ENCODE data around the gene STOML2. TPM values are rescaled to one million over a fixed set of nuclear protein-coding genes. Genes with fewer than 3 reads are reported as not detected.

Gene STOML2
- total RNA-seq, 1 donor, result 153 TPM

DNA sequence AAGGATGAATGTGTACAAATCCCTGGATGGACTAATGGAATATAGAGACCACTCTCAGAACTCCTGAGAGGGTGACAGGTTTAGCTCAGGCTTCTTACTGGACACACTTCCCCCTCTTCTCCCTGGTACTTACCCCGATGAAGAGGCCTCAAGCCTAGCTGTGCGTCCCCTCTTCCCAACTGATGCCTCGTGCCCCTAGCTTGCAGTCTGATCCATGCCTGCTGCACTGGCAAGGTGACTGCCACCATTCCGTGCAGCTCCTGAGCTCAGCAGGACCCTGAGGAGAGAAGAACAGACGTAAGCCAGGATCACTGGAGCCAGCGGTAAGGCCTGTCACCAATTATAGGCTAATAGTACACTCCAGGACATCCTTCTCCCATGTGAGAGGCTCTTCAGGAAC, 5.5 kb upstream of the STOML2 start:
- DNase-seq (ENCODE audit: low read depth in 2 of 3, low spot score in 2 of 3), result no peak

DNA sequence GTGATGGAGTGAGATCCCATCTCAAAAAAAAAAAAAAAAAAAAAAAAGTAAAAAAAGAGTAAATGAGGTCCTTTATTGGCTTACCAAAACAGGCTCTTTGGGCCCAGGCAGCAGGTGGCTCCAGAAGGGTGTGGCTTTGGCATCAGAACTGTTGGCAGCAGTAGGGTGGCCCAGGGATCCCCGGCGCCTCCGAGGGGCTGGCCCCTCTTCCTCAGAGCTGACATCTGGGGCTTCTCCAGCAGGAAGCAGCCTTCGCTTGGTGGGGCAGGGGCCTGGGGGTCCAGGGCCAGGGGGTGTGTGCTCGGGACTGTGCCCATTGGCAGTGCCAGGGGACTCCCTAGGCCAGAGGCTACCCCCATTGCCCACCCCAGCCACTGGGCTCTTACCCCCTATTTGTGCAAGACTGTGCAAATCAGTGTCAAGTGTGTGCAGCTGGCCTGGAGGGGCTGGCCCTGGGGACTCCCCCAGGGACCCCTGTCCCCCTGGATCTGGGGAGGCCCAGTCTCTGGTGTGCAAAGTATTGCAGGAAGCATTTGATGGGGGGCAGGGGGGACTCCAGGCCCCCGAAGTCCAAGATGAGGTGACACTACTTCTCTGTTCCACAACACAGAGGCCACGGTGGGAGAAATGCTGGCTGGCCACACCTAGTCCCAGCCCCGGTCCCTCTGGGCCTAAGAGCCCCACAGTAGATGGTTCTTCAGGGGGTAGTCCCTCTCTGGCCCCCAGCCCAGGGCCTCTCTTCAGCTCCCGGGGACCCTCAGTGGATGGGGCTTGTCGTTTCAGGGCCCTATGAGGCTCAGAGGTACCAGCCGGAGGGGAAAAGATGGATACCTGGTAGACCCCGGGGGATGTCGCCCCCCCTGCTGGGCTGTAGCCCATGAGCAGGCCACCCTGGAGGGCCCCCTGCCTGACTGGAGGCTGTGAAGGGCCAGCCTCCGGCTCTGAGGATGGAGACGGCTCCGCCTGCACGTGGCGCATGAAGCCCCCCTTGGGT, 4.7 kb upstream of the STOML2 start:
- DNase-seq (ENCODE audit: low read depth in 2 of 3, low spot score in 2 of 3), result no peak

DNA sequence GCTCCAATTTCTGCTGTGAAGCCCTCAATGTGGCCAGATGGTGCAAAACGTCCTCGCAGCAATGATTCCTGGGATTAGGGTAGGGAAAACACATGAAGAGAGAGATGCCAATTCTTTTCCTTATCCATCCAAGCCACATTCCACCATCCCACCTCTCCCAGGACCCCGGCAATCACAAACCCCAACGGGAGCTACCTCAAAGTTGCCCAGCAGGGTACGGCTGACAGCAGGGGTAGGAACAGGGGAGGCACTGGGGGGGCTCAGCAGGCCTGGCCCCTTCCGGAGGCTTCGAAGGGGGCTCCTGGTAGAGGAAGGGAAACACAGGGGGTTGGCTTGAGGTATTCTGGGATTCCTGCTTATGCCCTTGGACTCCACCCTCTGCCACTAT, 3.4 kb upstream of the STOML2 start:
- no peak for DNase-seq (ENCODE audit: low read depth in 2 of 3, low spot score in 2 of 3)

DNA sequence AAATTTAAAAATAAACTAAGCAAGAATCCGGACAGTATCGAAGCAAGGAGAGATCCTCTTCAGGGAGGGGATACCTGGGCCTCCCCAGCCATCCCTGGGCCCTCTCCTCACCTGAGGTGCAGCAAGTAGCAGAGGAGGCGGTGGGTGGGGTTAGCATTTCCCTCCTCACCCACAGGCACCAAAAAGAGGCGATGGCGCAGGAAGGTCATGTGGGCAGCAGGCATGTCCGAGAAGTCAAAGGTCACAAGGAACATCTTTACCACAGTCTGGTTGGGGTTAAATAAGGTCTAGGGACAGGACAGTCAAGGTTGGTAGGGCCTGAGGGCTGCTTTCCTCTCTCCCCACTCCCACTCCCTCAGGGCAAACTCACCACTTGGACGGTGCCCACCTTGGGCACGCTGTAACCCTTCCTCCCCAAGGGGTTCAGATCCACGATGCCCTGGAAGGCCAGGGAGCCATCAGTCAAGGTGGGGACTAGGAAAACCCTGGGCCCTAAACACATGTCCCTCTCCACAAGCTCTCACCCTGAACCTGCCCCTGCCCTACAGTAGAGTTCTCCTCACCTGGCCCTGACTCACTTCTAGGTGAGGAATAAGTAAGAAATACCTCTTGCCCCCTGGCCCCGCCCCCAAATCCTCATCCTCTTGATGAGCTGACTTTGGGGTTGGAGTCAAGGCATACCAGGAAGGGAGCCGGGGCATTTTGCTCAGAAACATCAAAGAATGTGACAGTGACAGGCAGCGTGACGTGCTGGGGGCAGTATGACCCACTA, 2.8 kb upstream of the STOML2 start:
- DNase-seq (ENCODE audit: low read depth in 2 of 3, low spot score in 2 of 3), result no peak

DNA sequence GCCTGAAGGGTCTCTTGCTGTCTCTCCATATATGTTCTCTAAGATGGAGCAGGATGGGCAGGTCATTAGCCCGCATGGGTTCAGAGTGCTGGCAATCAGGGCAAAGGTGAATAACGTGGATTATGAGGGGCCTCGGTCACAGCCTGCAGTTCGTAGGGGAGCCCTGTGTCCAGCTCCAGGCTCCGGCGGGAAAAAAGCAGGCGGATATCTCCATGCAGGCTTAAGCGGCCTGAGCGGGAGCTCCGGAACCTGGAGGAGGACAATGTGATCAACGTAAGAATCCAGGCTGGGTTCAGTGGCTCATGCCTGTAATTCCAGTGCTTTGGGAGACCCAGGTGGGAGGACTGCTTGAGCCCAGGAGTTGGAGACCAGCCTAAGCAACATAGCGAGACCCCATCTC, 2.2 kb upstream of the STOML2 start:
- no peak for DNase-seq (ENCODE audit: low read depth in 2 of 3, low spot score in 2 of 3)

DNA sequence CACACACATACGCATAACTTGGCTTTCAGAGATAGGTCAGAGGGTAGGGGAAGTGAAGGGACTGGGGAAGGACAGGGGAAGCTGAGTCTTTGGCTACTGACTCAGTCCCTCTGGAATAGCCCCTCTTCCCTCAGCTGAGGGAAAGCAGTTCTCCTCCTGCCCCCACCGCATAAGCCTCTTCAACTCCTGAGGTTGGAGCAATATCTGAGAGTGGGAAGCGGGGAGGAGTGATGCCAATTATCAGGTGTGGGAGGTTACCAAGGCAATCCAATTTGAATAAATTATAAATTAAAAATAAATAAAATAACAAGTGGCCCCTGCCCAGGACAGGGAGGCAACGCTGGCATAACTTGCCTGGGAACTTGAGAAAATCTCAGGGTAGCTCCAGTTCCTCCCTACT, 1.7 kb upstream of the STOML2 start:
- DNase-seq (ENCODE audit: low read depth in 2 of 3, low spot score in 2 of 3), result no peak

DNA sequence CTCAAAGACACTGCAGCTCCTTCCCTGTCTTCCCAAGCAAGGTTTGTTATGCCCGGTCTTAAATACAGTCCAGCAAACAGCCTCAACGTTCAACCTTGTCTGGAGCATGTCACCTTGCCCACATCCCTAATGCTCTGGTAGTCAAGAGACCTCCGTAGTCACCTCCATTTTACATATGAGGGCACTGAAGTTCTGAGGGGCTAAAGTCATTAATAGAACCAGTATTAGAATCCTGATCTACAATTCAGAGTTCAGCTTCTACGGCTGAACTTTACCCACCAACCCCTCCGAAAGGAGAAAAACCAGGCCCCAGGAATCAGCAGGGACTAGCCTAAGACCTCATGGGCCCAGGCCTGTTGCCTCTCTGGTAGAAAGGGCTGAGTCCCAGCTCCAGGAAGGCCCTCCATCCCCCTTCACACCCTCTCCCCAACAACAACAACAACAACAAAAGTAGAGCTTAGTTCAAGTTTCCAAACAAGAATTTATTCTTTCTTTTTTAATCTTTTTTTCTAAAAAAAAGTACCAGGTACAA, 795 bp upstream of the STOML2 start:
- no peak for DNase-seq (ENCODE audit: low read depth in 2 of 3, low spot score in 2 of 3)

DNA sequence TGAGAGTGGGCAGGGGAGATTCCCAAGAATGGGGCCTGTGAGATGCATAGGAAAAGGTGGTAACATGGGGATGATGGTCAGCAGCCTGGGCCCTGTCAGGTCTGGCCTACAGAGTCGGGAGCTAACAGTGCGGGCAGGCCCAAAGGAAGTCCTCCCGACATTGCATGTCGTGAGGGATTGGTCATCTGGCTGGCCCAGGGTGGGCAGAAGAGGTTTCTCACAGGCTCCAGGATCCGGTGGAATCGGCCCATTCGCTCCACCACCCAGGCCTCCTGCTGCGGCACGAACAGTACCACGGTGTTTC, 514 bp downstream of the STOML2 start:
- no peak for DNase-seq (ENCODE audit: low read depth in 2 of 3, low spot score in 2 of 3)

DNA sequence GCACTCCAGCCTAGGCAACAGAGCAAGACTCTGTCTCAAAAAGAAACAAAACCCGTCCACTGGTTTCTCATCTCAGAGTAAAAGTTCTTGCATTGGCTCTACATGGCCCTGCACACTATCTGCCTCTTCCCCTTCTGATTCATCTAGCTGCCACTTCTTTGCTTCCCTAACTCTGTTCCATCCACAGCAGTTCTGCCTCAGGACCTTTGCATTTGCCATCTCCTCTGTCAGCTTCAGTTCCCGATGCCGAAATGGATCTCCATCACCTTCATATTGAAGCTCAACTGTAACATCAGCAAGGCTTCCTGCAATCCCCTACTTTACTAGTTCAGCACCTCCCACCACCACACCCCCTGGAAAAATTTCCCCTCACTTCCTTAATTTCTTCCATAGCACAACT, 5.4 kb downstream of the STOML2 start:
- DNase-seq (ENCODE audit: low read depth in 2 of 3, low spot score in 2 of 3), result no peak

DNA sequence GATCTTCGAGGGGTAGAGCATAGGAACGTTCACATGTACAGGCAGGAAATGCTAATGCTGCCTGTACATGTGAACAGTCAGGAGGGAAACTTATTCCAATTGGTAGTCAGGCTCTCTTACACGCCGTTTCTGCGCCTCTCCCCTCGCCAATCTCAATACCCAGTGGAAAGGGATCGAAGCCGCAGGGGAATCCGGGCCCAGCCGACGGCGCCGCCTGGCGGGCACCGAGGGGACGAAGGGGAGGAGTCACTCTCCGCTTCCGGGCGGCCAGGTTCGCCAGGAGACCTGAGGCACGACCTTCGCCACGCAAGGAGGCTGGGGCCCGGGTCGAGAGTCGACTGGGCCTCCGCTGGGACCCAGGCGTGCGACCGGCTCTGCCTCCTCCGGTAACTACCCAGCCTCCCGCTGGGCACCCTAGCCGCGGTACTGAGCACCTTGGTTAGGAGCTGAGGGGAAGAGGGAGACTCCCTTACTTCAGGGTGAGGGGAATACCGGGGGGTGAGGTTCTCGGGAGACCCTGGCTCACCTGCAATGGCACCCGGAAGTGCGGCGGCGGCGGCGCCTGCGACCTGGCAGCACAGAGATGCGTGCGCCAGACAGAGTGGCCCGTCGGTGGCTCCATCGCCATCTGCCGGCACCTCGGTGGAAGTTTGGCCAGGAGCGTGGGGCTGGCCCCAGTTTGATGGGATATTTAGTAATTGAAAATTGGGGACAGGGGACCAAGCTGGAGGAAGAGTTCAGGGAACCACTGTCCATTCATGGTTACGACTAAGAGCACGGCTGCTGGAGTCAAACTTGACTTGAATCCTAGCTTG, 6.7 kb downstream of the STOML2 start, which contains the start of gene PIGO:
TSS of gene PIGO (minus strand) at position 557 of the 815 bp plus-strand sequence. CDS start 1,026 bp downstream, outside the sequence.
- peak; percentile 80 to 90 (median 88) for DNase-seq (ENCODE audit: low read depth in 2 of 3, low spot score in 2 of 3)

DNA sequence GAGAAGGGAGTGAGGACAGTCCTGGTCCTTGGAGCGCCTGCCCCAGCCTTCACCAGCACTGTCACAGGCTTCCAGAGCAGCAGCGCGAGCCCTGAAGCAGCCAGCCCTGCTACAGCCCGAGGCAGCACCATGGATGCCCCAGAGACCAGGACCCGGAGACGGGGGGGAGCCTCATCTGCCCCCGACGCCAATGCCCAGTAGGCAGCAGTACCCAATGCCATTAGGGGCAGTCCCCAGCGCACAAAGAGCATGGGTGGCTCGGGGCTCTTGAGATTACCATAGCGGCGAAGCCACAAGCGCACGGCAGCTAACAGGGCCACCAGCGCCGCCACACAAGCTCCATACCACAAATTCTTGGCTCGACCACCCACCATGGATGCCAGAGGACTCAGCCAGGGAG, 11.4 kb downstream of the STOML2 start:
- no peak for DNase-seq (ENCODE audit: low read depth in 2 of 3, low spot score in 2 of 3)

DNA sequence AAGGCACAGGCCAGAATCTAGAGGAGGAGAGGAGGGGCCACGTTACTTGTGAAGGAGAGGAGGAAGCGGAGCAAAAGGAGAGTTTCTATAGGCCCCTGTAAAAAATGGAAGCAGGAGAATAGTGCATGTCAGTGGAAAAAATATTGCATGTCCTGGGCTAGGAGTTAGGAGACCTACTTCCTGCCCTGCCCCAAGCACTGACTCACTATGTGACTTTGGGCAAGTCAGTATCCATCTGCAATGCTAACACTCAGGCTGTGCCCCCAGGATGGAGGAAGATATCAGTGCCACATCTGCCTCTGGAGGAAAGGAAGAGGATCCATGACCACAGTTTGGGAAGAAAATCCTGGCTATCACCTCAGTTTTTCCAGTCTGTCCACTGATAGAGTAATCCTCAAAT, 13.5 kb downstream of the STOML2 start:
- DNase-seq (ENCODE audit: low read depth in 2 of 3, low spot score in 2 of 3), result no peak

DNA sequence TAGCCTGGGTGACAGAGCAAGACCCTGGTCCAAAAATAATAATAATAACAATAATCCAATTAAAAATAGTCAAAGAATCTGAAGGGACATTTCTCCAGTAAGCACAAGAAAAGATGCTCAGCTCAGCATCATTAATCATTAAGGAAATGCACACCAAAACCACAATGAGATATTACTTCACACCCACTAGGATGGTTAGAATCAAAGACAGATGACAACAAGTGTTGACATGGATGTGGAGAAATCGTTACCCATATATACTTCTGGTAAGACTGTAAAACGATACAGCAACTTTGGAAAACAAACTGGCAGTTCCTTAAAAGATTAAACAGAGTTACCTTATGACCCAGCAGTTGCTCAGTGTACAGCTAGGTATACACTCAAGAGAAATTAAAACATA, 17.9 kb downstream of the STOML2 start:
- no peak for DNase-seq (ENCODE audit: low read depth in 2 of 3, low spot score in 2 of 3)

DNA sequence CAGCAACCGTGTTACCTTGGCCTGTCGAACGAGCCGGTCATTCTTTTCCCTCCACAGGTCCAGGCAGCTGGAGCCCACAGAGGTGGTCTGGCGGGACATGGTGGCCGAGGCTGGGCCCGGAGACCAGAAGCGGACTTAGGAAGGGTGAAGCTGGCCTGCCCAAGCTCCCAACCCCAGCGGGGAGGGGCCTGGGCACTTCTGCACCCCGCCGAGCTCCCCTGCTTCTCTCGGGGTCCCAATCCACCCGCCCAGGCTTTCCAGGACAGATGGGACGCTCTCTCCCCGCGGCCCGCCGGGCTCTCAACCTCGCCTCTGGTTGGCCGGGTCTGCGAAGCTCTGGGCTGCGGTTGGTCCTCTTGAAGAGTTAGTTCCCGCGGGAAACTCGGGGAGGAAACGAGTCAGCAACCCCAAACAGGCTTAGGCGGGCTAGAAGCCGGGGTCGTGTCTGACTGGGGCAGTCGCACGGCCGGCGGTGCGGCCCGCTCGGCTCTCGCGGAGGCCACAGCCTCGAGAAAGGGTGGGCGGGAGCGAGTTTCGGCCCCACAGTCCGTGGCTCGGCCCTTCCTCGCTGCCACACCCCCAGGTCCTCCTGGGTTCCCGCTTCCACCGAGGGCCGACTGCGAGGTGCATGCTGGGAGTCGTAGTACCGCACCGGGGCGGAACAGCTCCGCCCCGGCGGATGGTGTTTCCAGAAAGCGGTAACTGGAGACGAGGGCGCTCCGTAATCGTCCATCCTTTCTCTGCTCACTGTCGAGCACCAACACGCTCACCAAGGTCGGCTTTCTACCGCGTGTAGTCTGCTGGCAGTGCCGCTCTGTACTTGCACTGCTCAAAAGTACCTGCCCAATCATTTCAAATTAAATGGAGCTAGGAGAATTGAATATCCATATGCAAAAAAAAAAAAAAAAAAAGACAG, 23.2 kb downstream of the STOML2 start, which contains the start of gene FANCG:
TSS of gene FANCG (minus strand) at position 517 of the 916 bp plus-strand sequence. CDS start at position 99, 418 bp downstream.
- peak; percentile 59 to 93 (median 86) for DNase-seq (ENCODE audit: low read depth in 2 of 3, low spot score in 2 of 3)

DNA sequence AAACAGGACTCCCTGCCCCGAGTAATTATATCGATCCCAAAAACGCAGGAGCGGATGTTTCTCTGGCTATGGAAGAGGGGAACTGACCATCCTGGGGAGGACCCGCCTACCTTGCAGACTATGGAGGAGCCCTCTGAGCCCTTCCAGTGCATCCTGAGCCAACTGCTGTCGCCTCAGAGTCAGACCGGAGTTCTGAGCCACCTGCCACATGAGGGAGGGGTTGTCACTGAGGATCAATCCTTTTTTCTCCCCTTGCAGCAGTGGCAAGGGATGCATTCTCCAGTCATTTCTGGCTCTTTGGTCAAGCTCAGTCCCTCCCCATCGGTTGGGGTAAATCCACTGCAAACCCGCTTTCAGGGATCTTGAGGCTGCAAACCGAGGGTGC, 23.9 kb downstream of the STOML2 start:
- DNase-seq (ENCODE audit: low read depth in 2 of 3, low spot score in 2 of 3), result no peak

DNA sequence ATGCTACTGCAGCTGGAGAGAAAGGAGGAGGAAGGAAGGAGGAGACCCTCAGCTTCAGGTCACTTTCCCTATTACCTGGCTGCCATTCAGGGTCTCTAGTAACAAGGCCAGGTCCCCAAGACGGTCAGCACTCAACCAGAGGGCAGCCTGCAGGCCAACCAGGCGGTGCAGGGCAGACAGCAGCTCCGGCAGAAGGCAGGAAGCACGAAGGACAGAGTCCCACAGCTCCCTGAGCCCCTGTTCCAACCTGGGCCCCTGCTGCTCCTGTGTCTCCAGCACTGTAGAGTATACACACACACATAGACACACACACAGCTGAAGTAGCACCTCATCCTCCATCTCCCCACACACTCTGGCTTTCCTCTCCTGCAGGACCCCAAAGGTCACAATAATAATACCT, 24.9 kb downstream of the STOML2 start:
- DNase-seq (ENCODE audit: low read depth in 2 of 3, low spot score in 2 of 3), result no peak

DNA sequence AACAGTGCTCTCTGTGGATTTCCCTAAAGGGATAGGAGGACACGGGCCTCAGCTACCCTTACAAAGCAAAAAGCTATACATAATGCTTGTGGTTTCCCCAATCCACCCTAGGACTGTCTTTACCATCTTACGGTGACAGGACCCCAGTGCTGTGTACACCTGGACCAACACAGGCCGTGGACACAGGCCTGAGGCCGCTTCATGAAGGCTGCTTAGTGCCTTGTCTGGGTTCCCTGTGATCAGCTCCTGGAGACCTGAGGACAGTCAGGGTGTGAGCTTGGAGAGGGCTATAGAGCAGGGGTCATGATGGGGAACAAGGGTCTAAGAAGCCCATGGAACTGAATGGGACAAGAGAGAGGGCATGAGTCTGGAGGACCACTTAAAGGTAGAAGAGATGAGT, 26.1 kb downstream of the STOML2 start:
- DNase-seq (ENCODE audit: low read depth in 2 of 3, low spot score in 2 of 3), result no peak

DNA sequence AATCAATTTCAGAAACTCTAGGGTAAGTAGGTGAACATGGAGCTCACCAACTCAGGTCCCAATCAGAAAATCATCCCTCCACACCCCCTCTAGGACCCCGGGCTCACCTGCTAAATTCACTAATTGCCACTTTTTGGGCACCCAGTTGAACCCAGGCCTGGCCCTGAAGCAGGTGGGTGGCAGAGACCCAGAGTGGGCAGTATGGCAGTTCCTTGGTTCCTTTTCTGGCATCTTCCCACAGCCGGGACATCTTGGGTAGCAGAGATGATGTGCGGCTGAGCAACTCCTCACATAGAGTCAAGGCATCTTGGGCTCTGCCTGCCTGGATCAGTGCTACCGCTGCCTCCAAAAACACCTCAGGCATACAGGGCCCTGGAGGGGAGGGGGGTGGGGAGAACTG, 27.6 kb downstream of the STOML2 start:
- DNase-seq (ENCODE audit: low read depth in 2 of 3, low spot score in 2 of 3), result no peak

DNA sequence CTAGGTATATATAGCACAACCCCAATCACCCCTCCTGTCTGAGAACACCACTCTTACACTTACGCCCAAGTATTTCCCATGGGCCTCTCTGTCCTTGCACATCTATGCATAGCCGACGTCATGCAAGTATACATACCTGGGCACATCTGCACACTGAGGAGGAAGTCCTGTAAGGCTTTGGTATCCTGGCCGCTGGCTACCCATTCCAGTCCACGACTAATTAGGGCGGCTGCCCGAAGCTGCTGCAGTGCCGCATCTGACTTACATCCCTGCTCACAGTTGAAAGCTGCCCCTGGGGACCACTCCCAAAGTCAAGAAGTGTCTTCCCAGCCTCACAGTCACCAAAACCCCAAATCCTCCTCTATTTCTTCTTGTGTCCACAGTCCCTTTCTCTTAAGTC, 28.1 kb downstream of the STOML2 start:
- no peak for DNase-seq (ENCODE audit: low read depth in 2 of 3, low spot score in 2 of 3)

DNA sequence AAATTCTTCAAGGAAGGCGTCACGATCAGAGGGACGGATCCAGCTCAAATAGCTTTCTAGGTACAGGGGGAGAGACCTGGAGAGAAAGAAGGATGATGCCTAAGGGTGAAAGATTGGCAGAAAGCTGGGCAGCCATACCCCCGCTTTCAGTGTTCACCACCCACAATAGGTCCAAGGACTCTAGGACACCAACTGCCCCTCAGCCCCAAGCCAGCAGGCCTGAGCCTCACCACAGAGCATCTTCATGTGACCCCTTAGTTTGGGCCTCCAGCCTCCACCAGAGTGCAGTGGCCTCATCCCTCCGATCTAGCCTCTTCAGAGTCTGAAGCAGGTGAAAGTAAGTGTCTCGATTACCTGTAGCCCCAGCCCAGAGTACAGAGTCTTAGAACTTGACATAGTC, 28.8 kb downstream of the STOML2 start:
- no peak for DNase-seq (ENCODE audit: low read depth in 2 of 3, low spot score in 2 of 3)
